ENCODE results near the gene HPCAL1.
A peak's percentile ranks its signal among the peaks of the same experiment; 100 is the strongest.

Gene HPCAL1

DNA sequence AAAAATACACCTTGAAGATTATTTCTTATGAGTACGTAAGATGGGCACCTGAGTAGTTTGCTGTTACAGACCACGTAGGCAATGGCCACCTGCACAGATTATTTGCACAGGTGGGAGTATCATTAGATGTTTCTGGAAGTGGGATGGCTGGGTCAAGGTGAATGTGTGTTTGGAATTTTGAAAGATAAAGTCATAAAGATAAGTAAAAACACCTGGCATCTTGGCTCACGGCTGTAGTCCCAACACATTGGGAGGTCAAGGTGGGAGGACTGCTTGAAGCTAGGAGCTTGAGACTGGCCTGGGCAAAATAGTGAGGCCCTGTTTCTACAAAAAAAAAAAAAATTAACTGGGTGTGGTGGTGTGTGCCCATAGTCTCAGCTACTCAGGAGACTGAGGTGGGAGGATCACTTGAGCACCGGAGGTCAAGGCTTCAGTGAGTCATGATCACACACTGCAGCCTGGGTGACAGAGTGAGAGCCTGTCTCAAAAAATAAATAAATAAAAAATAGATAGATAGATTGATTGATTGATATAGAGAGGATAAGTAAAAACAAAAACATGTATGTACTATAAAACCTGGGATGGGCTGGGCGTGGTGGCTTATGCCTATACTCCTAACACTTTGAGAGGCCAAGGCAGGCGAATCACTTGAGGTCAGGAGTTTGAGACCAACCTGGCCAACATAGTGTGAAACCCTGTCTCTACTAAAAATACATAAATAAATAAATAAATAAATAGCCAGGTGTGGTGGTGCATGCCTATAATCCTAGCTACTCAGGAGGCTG is 115.0 kb downstream of the HPCAL1 start:
- H3K4me2 ChIP-seq (ENCODE audit: low read length): no peak overlapping the region
- H4K8ac ChIP-seq (ENCODE audit: low read depth, low read length): no peak overlapping the region
- H3K4ac ChIP-seq (ENCODE audit: low read depth, low read length): no peak overlapping the region
- H2BK5ac ChIP-seq (ENCODE audit: low read length): no peak overlapping the region
- no peak overlapping the region for H3K4me3 ChIP-seq (ENCODE audit: low read length)
- H3K9ac ChIP-seq (ENCODE audit: low read length): no peak overlapping the region
- H3K56ac ChIP-seq (ENCODE audit: low read length): no peak overlapping the region
- no peaks in the 10 kb centered on the region for H3K79me1 ChIP-seq (ENCODE audit: low read length)
- 100% methylated on average over 1 of the region's 6 CpGs for WGBS (ENCODE audit: extremely low coverage, insufficient coverage, low lambda C conversion rate)
- H3K18ac ChIP-seq (ENCODE audit: low read length): no peak overlapping the region
- H3K27ac ChIP-seq (ENCODE audit: low read depth, low read length): no peak overlapping the region
- H2BK120ac ChIP-seq (ENCODE audit: low read depth, low read length): no peak overlapping the region
- no peaks in the 10 kb centered on the region for H3K36me3 ChIP-seq (ENCODE audit: control insufficient read depth, insufficient read depth, low read length)
- no peak overlapping the region for H3K23ac ChIP-seq (ENCODE audit: low read length)
- no peaks in the 10 kb centered on the region for H3K27me3 ChIP-seq (ENCODE audit: insufficient read depth, low read length, poor library complexity)
- no peak overlapping the region for H2BK15ac ChIP-seq (replicated peaks; ENCODE audit: low read depth)
- peaks cover 2% of the 10 kb centered on the region for H3K4me1 ChIP-seq (ENCODE audit: control insufficient read depth, low read depth, low read length)
- no peak overlapping the region for H4K5ac ChIP-seq (ENCODE audit: low read length)
- no peak overlapping the region for H2AK5ac ChIP-seq (ENCODE audit: low read length)
- no peak for DNase-seq
- H3K79me2 ChIP-seq (ENCODE audit: control insufficient read depth, insufficient read depth, low read length): no peaks in the 10 kb centered on the region

GRCh38 chr2:10419553-10420257 is 117.0 kb downstream of the HPCAL1 start:
- Histone ChIP-seq H2AK5ac (ENCODE audit: low read length) (no peak overlapping the region), H2BK15ac (replicated peaks; ENCODE audit: low read depth) (no peak overlapping the region), H2BK5ac (ENCODE audit: low read length) (no peak overlapping the region), H3K18ac (ENCODE audit: low read length) (no peak overlapping the region), H3K4me1 (ENCODE audit: control insufficient read depth, low read depth, low read length) (peaks cover 2% of the 10 kb centered on the region), H3K36me3 (ENCODE audit: control insufficient read depth, insufficient read depth, low read length) (no peaks in the 10 kb centered on the region), H3K9ac (ENCODE audit: low read length) (no peak overlapping the region), H3K4ac (ENCODE audit: low read depth, low read length) (no peak overlapping the region), H3K27me3 (ENCODE audit: insufficient read depth, low read length, poor library complexity) (no peaks in the 10 kb centered on the region), H3K4me3 (ENCODE audit: low read length) (no peak overlapping the region), H3K23ac (ENCODE audit: low read length) (no peak overlapping the region), H3K79me1 (ENCODE audit: low read length) (no peaks in the 10 kb centered on the region), H2BK120ac (ENCODE audit: low read depth, low read length) (no peak overlapping the region), H3K56ac (ENCODE audit: low read length) (no peak overlapping the region), H3K4me2 (ENCODE audit: low read length) (no peak overlapping the region), H3K27ac (ENCODE audit: low read depth, low read length) (no peak overlapping the region), H3K79me2 (ENCODE audit: control insufficient read depth, insufficient read depth, low read length) (no peaks in the 10 kb centered on the region), H4K8ac (ENCODE audit: low read depth, low read length) (no peak overlapping the region), H4K5ac (ENCODE audit: low read length) (no peak overlapping the region)
- DNase-seq: no peak
- WGBS (ENCODE audit: extremely low coverage, insufficient coverage, low lambda C conversion rate): no CpG with 5 or more reads among the region's 54 CpGs

- Histone ChIP-seq H3K4me2 (ENCODE audit: low read length) (no peak overlapping the region), H3K27me3 (ENCODE audit: insufficient read depth, low read length, poor library complexity) (no peaks in the 10 kb centered on the region), H3K4me1 (ENCODE audit: control insufficient read depth, low read depth, low read length) (peaks cover 2% of the 10 kb centered on the region), H2BK120ac (ENCODE audit: low read depth, low read length) (no peak overlapping the region), H3K4ac (ENCODE audit: low read depth, low read length) (no peak overlapping the region), H4K8ac (ENCODE audit: low read depth, low read length) (no peak overlapping the region), H3K9ac (ENCODE audit: low read length) (no peak overlapping the region), H3K18ac (ENCODE audit: low read length) (no peak overlapping the region), H2BK15ac (replicated peaks; ENCODE audit: low read depth) (no peak overlapping the region), H3K79me1 (ENCODE audit: low read length) (no peaks in the 10 kb centered on the region), H3K36me3 (ENCODE audit: control insufficient read depth, insufficient read depth, low read length) (no peaks in the 10 kb centered on the region), H3K4me3 (ENCODE audit: low read length) (no peak overlapping the region), H3K56ac (ENCODE audit: low read length) (peak overlapping the region; percentile 2), H2BK5ac (ENCODE audit: low read length) (no peak overlapping the region), H3K23ac (ENCODE audit: low read length) (no peak overlapping the region), H3K27ac (ENCODE audit: low read depth, low read length) (no peak overlapping the region), H2AK5ac (ENCODE audit: low read length) (no peak overlapping the region), H4K5ac (ENCODE audit: low read length) (no peak overlapping the region), H3K79me2 (ENCODE audit: control insufficient read depth, insufficient read depth, low read length) (no peaks in the 10 kb centered on the region)
- no peak for DNase-seq
- no CpG with 5 or more reads among the region's 6 CpGs for WGBS (ENCODE audit: extremely low coverage, insufficient coverage, low lambda C conversion rate)
Measured at GRCh38 chr2:10422251-10422650, 119.5 kb downstream of the HPCAL1 start.

DNA sequence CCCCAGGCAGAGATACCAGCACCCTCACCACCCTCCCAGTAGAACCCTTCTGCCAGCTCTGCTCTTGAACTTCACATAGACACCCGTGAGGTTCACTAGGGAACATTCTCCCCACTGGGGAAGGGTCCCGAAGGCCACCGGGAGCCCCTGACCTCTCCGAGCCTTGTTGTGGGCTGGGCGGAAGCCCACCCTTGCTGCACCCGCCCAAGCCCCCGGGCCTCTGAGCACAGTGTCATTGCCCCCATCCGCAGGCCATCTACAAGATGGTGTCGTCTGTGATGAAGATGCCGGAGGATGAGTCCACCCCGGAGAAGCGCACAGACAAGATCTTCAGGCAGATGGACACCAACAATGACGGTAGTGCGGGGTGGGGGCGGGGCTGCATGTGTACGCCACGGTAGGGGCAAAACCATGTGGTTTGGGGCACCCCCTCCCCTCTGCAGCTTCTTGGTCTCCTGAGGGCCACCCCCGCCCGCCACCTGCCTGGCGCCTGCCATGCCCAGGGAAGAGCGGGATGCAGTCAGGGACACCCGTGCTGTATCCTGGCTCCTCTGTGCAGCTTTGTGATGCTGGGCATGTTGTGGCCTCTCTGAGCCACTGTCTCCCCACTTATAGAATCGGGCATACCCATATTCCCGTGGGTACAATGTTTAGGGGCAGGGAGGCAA is 120.2 kb downstream of the HPCAL1 start:
- H3K4ac ChIP-seq (ENCODE audit: low read depth, low read length): no peak overlapping the region
- peaks cover 2% of the 10 kb centered on the region for H3K4me1 ChIP-seq (ENCODE audit: control insufficient read depth, low read depth, low read length)
- H2BK120ac ChIP-seq (ENCODE audit: low read depth, low read length): no peak overlapping the region
- H3K4me2 ChIP-seq (ENCODE audit: low read length): no peak overlapping the region
- H3K4me3 ChIP-seq (ENCODE audit: low read length): no peak overlapping the region
- no peaks in the 10 kb centered on the region for H3K79me2 ChIP-seq (ENCODE audit: control insufficient read depth, insufficient read depth, low read length)
- no peak overlapping the region for H2BK5ac ChIP-seq (ENCODE audit: low read length)
- no peak for DNase-seq
- no peaks in the 10 kb centered on the region for H3K79me1 ChIP-seq (ENCODE audit: low read length)
- H2BK15ac ChIP-seq (replicated peaks; ENCODE audit: low read depth): no peak overlapping the region
- no peak overlapping the region for H4K8ac ChIP-seq (ENCODE audit: low read depth, low read length)
- no peak overlapping the region for H3K18ac ChIP-seq (ENCODE audit: low read length)
- H3K9ac ChIP-seq (ENCODE audit: low read length): no peak overlapping the region
- no peak overlapping the region for H3K23ac ChIP-seq (ENCODE audit: low read length)
- no peaks in the 10 kb centered on the region for H3K36me3 ChIP-seq (ENCODE audit: control insufficient read depth, insufficient read depth, low read length)
- no peak overlapping the region for H4K5ac ChIP-seq (ENCODE audit: low read length)
- H3K27ac ChIP-seq (ENCODE audit: low read depth, low read length): no peak overlapping the region
- H3K27me3 ChIP-seq (ENCODE audit: insufficient read depth, low read length, poor library complexity): no peaks in the 10 kb centered on the region
- WGBS (ENCODE audit: extremely low coverage, insufficient coverage, low lambda C conversion rate): no CpG with 5 or more reads among the region's 24 CpGs
- H3K56ac ChIP-seq (ENCODE audit: low read length): peak overlapping the region; percentile 2
- H2AK5ac ChIP-seq (ENCODE audit: low read length): no peak overlapping the region

DNA sequence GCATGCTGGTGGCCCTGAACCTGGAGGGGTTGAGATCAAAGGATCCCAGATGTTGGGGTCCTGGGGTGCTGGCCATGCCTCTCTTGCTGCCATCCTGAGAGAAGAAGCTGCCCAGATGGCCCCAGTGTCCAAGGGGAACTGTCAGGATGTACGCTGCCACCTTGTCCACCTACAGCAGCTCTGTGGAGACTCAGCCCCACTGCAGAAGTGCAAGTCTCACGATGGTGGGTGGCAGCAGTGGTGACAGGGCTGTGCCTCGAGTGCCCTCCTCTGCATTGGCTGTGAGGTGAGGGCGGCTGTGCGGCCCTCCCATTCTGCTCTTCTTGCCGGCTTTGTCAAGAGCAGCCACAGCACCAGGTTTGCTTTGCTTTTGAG is 120.7 kb downstream of the HPCAL1 start:
- no peak overlapping the region for H3K27ac ChIP-seq (ENCODE audit: low read depth, low read length)
- no peak overlapping the region for H4K8ac ChIP-seq (ENCODE audit: low read depth, low read length)
- H3K36me3 ChIP-seq (ENCODE audit: control insufficient read depth, insufficient read depth, low read length): no peaks in the 10 kb centered on the region
- no peak overlapping the region for H3K18ac ChIP-seq (ENCODE audit: low read length)
- H3K79me1 ChIP-seq (ENCODE audit: low read length): no peaks in the 10 kb centered on the region
- H4K5ac ChIP-seq (ENCODE audit: low read length): no peak overlapping the region
- no peak overlapping the region for H2BK15ac ChIP-seq (replicated peaks; ENCODE audit: low read depth)
- no peak overlapping the region for H3K4ac ChIP-seq (ENCODE audit: low read depth, low read length)
- H3K9ac ChIP-seq (ENCODE audit: low read length): no peak overlapping the region
- H2AK5ac ChIP-seq (ENCODE audit: low read length): no peak overlapping the region
- H3K27me3 ChIP-seq (ENCODE audit: insufficient read depth, low read length, poor library complexity): no peaks in the 10 kb centered on the region
- H3K4me2 ChIP-seq (ENCODE audit: low read length): no peak overlapping the region
- H3K4me3 ChIP-seq (ENCODE audit: low read length): no peak overlapping the region
- no peak overlapping the region for H2BK5ac ChIP-seq (ENCODE audit: low read length)
- H3K79me2 ChIP-seq (ENCODE audit: control insufficient read depth, insufficient read depth, low read length): no peaks in the 10 kb centered on the region
- peaks cover 2% of the 10 kb centered on the region for H3K4me1 ChIP-seq (ENCODE audit: control insufficient read depth, low read depth, low read length)
- WGBS (ENCODE audit: extremely low coverage, insufficient coverage, low lambda C conversion rate): no CpG with 5 or more reads among the region's 6 CpGs
- DNase-seq: no peak
- no peak overlapping the region for H3K23ac ChIP-seq (ENCODE audit: low read length)
- no peak overlapping the region for H2BK120ac ChIP-seq (ENCODE audit: low read depth, low read length)
- H3K56ac ChIP-seq (ENCODE audit: low read length): no peak overlapping the region
